Measurements from ENCODE around the gene WBP2. TPM values are rescaled to one million over a fixed set of nuclear protein-coding genes. Genes with fewer than 3 reads are reported as not detected.

The WBP2 gene
- total and polyA plus RNA-seq, 2 of the 13 experiments (the other 11 are each of a cell fraction or from before 2014, with no cell fraction given): 29.2 to 29.5 TPM

DNA sequence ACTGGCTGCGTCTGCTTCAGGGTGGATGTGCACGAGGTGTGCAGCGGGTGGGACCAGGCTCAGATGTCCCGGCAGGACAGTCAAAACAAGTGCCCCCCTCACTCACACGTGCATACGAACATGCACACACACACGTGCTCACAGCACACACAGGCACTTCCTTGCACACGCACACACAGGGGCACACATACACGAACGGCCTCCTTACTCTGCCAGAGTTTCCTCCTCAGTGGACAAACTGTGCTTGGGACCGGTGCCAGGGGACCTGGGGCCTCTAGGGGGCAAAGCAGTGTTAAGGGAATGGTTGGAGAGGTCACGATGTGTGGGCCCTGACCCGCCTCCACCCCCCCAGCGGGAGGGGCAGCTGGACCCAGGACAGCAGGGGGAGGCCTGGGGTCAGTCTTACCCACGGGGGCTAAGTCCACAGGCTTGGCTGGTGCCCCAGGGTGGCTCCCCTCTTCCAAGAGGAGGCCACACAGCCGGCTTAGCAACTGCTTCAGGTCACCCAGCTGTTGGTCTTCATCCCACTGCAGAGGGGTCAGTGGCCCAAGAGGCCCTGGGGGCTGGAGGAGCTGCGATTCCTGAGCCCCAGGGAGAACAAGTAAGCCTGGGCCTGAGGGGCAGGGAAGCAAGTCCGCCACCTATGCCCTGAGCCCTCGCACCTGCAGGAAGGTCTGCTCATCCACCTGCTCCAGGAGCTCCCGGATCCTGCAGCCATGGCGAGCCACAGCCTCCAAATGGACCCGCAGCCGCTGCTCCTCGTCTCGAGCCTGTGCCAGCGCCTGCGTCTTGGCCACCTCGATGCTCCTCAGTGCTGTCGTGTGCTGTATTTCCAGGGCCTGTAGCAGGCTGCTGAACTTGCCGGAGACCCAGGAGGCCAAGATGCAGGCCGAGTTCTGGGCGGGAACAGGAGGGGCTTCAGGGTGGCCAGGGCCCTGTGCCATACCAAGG, 36.7 kb upstream of the WBP2 start (continued):
- TF ChIP-seq KLF12 (CRISPR knock-in tag; IDR thresholded peaks at IDR 0.05; ENCODE audit: borderline replicate concordance): peak; percentile 70; the same call in 1 of the 2 replicates
- no peak for TF ChIP-seq TCF7 (IDR thresholded peaks at IDR 0.05; ENCODE audit: low read depth)
- TF ChIP-seq RAD51 (IDR thresholded peaks at IDR 0.05; ENCODE audit: borderline replicate concordance): no peak
- 0 out of 2 replicates have a peak, but pooled peaks have one; percentile 20 for TF ChIP-seq ZNF160 (CRISPR knock-in tag; IDR thresholded peaks at IDR 0.05)
- no peak for TF ChIP-seq SUZ12 (IDR thresholded peaks at IDR 0.05; ENCODE audit: low read depth, low read length)
- no peak for TF ChIP-seq KLF15 (CRISPR knock-in tag; IDR thresholded peaks at IDR 0.05; ENCODE audit: borderline replicate concordance)
- TF ChIP-seq ZNF232 (CRISPR knock-in tag; IDR thresholded peaks at IDR 0.05; ENCODE audit: borderline replicate concordance): peak; percentile 77
- no peak for TF ChIP-seq GATA4 (IDR thresholded peaks at IDR 0.05; ENCODE audit: borderline replicate concordance, low read depth)
- TF ChIP-seq, protein P1, sequence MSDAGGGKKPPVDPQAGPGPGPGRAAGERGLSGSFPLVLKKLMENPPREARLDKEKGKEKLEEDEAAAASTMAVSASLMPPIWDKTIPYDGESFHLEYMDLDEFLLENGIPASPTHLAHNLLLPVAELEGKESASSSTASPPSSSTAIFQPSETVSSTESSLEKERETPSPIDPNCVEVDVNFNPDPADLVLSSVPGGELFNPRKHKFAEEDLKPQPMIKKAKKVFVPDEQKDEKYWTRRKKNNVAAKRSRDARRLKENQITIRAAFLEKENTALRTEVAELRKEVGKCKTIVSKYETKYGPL (CRISPR knock-in tag; IDR thresholded peaks at IDR 0.05): no peak
- TF ChIP-seq ZFP1 (CRISPR knock-in tag; IDR thresholded peaks at IDR 0.05): peak; percentile 82; the same call in 1 of the 2 replicates
- 0 out of 2 replicates have a peak, but pooled peaks have one; percentile 64 for TF ChIP-seq ZC3H13 (CRISPR knock-in tag; IDR thresholded peaks at IDR 0.05)
- 0 out of 2 replicates have a peak, but pooled peaks have one; percentile 28 for TF ChIP-seq ZFP90 (CRISPR knock-in tag; IDR thresholded peaks at IDR 0.05; ENCODE audit: borderline replicate concordance)
- no peak; the same call in 1 of the 2 replicates for TF ChIP-seq RNF2 (conservative IDR thresholded peaks at IDR 0.05; ENCODE audit: low read depth)
- TF ChIP-seq SCMH1 (CRISPR knock-in tag; IDR thresholded peaks at IDR 0.05; ENCODE audit: borderline replicate concordance): no peak
- TF ChIP-seq ZNF747 (CRISPR knock-in tag; IDR thresholded peaks at IDR 0.05; ENCODE audit: borderline replicate concordance): peak; percentile 14; the same call in 1 of the 2 replicates
- TF ChIP-seq PHF20 (CRISPR knock-in tag; IDR thresholded peaks at IDR 0.05): peak; percentile 37; the same call in 1 of the 2 replicates
- TF ChIP-seq ZNF430 (CRISPR knock-in tag; IDR thresholded peaks at IDR 0.05): peak; percentile 78
- TF ChIP-seq, protein P2, sequence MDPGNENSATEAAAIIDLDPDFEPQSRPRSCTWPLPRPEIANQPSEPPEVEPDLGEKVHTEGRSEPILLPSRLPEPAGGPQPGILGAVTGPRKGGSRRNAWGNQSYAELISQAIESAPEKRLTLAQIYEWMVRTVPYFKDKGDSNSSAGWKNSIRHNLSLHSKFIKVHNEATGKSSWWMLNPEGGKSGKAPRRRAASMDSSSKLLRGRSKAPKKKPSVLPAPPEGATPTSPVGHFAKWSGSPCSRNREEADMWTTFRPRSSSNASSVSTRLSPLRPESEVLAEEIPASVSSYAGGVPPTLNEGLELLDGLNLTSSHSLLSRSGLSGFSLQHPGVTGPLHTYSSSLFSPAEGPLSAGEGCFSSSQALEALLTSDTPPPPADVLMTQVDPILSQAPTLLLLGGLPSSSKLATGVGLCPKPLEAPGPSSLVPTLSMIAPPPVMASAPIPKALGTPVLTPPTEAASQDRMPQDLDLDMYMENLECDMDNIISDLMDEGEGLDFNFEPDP (CRISPR knock-in tag; conservative IDR thresholded peaks at IDR 0.05): no peak
- TF ChIP-seq ZNF605 (CRISPR knock-in tag; IDR thresholded peaks at IDR 0.05): peak; percentile 81
- no peak for TF ChIP-seq CENPX (CRISPR knock-in tag; IDR thresholded peaks at IDR 0.05)
- TF ChIP-seq RXRA (CRISPR knock-in tag; IDR thresholded peaks at IDR 0.05): peak; percentile 91
- TF ChIP-seq ATM (IDR thresholded peaks at IDR 0.05; ENCODE audit: borderline replicate concordance): no peak
- TF ChIP-seq, protein P3, sequence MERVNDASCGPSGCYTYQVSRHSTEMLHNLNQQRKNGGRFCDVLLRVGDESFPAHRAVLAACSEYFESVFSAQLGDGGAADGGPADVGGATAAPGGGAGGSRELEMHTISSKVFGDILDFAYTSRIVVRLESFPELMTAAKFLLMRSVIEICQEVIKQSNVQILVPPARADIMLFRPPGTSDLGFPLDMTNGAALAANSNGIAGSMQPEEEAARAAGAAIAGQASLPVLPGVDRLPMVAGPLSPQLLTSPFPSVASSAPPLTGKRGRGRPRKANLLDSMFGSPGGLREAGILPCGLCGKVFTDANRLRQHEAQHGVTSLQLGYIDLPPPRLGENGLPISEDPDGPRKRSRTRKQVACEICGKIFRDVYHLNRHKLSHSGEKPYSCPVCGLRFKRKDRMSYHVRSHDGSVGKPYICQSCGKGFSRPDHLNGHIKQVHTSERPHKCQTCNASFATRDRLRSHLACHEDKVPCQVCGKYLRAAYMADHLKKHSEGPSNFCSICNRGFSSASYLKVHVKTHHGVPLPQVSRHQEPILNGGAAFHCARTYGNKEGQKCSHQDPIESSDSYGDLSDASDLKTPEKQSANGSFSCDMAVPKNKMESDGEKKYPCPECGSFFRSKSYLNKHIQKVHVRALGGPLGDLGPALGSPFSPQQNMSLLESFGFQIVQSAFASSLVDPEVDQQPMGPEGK (CRISPR knock-in tag; IDR thresholded peaks at IDR 0.05): peak; percentile 100
- no peak for TF ChIP-seq DNMT1 (CRISPR knock-in tag; IDR thresholded peaks at IDR 0.05)
- TF ChIP-seq, protein P4, sequence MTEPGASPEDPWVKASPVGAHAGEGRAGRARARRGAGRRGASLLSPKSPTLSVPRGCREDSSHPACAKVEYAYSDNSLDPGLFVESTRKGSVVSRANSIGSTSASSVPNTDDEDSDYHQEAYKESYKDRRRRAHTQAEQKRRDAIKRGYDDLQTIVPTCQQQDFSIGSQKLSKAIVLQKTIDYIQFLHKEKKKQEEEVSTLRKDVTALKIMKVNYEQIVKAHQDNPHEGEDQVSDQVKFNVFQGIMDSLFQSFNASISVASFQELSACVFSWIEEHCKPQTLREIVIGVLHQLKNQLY (CRISPR knock-in tag; IDR thresholded peaks at IDR 0.05): 0 out of 2 replicates have a peak, but pooled peaks have one; percentile 61

Measured in HepG2 (cell line).